CD4-positive, alpha-beta T cell treated with Interleukin-4 for 1 hour (primary cell): Measurements from ENCODE around the gene PWWP2B.

Source experiments
- DNase-seq, 2 donors: peaks; one replicate each; pipeline ENCODE4 v3.0.0-alpha.2; 2020 to 2022

The PWWP2B gene

GRCh38 chr10:132397036-132397541 lies at the start of gene PWWP2B:
Gene PWWP2B (plus strand): TSS chr10:132397200. CDS start chr10:132397227, 27 bp downstream.
- DNase-seq = peak; percentile 52 to 67

GRCh38 chr10:132347211-132347930 lies 49.6 kb upstream of the PWWP2B start:
- DNase-seq = no peak

GRCh38 chr10:132347931-132348267 lies 49.1 kb upstream of the PWWP2B start:
- DNase-seq = no peak

- no peak for DNase-seq
Observed at GRCh38 chr10:132349766-132350165, 47.2 kb upstream of the PWWP2B start.

- DNase-seq = no peak
Observed at GRCh38 chr10:132350391-132350790, 46.6 kb upstream of the PWWP2B start.

- no peak for DNase-seq
Observed at GRCh38 chr10:132350946-132351345, 46.1 kb upstream of the PWWP2B start.

- DNase-seq = no peak
Observed at GRCh38 chr10:132351611-132352010, 45.4 kb upstream of the PWWP2B start.

- peak; percentile 70 to 73 for DNase-seq
Observed at GRCh38 chr10:132352462-132353308, 44.3 kb upstream of the PWWP2B start.

GRCh38 chr10:132353456-132354355 lies 43.3 kb upstream of the PWWP2B start:
- DNase-seq = no peak

- DNase-seq = no peak
Observed at GRCh38 chr10:132354356-132355094, 42.5 kb upstream of the PWWP2B start.

GRCh38 chr10:132355297-132355696 lies 41.7 kb upstream of the PWWP2B start:
- DNase-seq = no peak

GRCh38 chr10:132355754-132356153 lies 41.2 kb upstream of the PWWP2B start:
- no peak for DNase-seq

GRCh38 chr10:132356621-132357195 lies 40.3 kb upstream of the PWWP2B start:
- DNase-seq = no peak

- no peak for DNase-seq
Observed at GRCh38 chr10:132357286-132358058, 39.5 kb upstream of the PWWP2B start.

- no peak for DNase-seq
Observed at GRCh38 chr10:132359305-132360040, 37.5 kb upstream of the PWWP2B start.

GRCh38 chr10:132360766-132361447 lies 36.1 kb upstream of the PWWP2B start:
- DNase-seq = peak; percentile 22 to 25

GRCh38 chr10:132361581-132362101 lies 35.4 kb upstream of the PWWP2B start:
- DNase-seq = no peak

- no peak for DNase-seq
Observed at GRCh38 chr10:132362151-132362611, 34.8 kb upstream of the PWWP2B start.

- DNase-seq = no peak
Observed at GRCh38 chr10:132363376-132363775, 33.6 kb upstream of the PWWP2B start.
